ENCODE measurements around the gene SRGAP3.
A peak's percentile ranks its signal among the peaks of the same experiment; 100 is the strongest.
"Not testable (repeated sequence)": the region's sequence is repeated elsewhere in the genome, so short reads cannot be mapped to it uniquely, and the experiment has no call there.

The SRGAP3 gene

GRCh38 chr3:9249273-9250192 lies at the start of gene SRGAP3:
TSS of gene SRGAP3 (minus strand) at chr3:9249646. CDS start at chr3:9248951, 695 bp downstream.
- DNase-seq (ENCODE audit: low spot score) = peak; percentile 82

GRCh38 chr3:9298236-9298635 lies 48.8 kb upstream of the SRGAP3 start:
- DNase-seq (ENCODE audit: low spot score) = no peak

DNA sequence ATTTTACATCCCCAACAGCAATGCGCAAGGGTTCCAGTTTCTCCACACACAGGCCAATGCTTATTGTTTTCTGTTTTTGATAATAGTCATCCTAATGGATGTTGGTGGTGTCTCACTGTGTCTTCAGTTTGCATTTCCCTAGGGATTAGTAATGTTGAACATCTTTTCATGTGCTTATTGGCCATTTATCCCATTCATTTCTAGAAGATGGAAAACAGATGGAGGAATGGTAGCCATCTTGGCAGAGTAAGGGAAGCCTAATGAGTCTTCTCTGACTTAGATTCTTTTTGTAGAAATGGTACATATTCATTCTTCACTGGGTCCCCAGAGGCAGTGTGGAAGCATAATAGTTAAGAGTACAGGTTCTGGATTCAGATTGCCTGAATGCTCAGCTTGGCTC lies 46.8 kb upstream of the SRGAP3 start:
- no peak for DNase-seq (ENCODE audit: low spot score)

DNA sequence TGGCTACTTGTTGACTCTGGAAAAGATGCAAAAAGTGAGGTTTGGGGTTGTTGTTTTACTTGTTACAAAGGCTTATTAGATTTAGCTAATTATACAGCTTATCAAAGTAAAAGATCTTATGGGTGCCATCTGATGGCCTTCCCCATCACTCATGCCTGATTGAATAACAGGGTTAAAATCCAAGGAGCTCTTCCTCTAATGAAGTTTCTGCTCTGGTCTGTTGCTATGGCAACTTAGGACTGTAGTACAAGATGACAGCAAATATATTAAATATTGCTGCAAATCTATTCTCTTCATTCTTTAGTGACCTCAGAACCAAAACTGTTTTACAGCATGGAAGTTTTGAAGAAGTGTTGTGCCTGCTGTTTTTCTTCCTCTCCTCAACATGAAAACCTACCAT lies 45.6 kb upstream of the SRGAP3 start:
- DNase-seq (ENCODE audit: low spot score) = no peak

DNA sequence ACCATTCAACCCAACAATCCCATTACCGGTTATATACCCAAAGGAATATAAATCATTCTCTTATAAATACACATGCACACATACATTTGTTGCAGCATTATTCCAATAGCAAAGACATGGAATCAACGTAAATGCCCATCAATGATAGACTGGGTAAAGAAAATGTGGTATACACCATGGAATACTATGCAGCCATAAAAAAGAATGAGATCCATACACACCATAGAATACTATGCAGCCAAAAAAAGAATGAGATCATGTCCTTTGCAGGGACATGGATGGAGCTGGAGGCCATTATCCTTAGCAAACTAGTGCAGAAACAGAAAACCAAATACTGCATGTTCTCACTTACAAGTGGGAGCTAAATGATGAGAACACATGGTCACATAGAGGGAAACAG lies 44.5 kb upstream of the SRGAP3 start:
- not testable (repeated sequence) for DNase-seq (ENCODE audit: low spot score)

- no peak for DNase-seq (ENCODE audit: low spot score)
These were observed 43.6 kb upstream of the SRGAP3 start for GRCh38 chr3:9293076-9293475.

GRCh38 chr3:9292516-9292915 lies 43.1 kb upstream of the SRGAP3 start:
- DNase-seq (ENCODE audit: low spot score) = no peak

GRCh38 chr3:9291821-9292410 lies 42.5 kb upstream of the SRGAP3 start:
- DNase-seq (ENCODE audit: low spot score) = no peak

GRCh38 chr3:9290566-9290965 lies 41.1 kb upstream of the SRGAP3 start:
- DNase-seq (ENCODE audit: low spot score) = no peak

DNA sequence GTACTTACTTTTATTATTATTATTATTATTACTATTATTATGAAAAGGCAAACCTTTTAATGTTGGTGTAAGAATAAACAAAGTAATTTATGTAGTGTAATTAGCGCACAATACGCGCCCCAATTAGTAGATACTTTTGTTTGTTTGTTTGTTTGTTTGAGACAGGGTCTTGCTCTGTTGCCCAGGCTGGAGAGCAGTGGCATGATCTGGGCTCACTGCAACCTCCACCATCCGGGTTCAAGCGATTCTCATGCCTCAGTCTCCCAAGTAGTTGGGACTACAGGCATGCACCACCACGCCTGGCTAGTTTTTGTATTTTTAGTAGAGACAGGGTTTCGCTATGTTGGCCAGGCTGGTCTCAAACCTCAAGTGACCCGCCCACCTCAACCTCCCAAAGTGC lies 32.1 kb upstream of the SRGAP3 start:
- not testable (repeated sequence) for DNase-seq (ENCODE audit: low spot score)

DNA sequence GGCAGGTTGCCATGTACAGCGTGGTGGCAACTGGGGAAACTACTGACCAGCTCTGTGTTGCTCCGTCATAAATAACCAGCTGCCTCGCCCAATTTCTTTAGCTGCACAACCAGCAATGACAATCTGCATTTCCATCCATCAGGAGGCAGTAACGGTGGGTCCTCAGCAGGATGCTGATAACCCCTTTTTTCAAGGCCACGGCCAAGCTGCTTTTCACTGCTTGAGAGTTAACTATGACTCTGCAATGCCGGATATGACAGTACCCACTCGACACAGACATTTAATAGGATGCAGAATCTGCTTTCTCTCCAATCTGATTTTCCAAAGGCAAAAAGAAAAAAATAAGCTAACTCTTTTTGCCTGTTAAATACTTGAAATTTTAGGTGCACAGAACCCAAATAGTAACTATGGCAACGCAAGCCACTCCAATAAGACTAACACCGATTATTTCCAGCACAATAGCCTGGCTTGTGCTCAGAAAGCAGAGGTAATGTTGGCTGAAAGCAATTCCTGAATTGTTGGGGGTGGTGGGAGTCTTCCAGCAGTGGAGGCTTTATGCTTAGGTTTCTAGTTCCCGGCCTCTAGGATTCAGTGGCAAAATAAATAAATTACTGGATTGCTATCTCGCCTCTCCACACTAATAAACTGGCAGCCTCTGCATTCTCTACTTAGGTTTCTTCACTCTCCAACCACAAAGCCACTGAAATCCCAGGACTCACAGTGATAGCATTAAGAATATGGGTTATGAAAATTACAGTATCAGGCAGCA lies 31.2 kb upstream of the SRGAP3 start:
- no peak for DNase-seq (ENCODE audit: low spot score)

GRCh38 chr3:9279966-9280365 lies 30.5 kb upstream of the SRGAP3 start:
- DNase-seq (ENCODE audit: low spot score) = no peak

GRCh38 chr3:9278498-9278897 lies 29.1 kb upstream of the SRGAP3 start:
- DNase-seq (ENCODE audit: low spot score) = no peak

DNA sequence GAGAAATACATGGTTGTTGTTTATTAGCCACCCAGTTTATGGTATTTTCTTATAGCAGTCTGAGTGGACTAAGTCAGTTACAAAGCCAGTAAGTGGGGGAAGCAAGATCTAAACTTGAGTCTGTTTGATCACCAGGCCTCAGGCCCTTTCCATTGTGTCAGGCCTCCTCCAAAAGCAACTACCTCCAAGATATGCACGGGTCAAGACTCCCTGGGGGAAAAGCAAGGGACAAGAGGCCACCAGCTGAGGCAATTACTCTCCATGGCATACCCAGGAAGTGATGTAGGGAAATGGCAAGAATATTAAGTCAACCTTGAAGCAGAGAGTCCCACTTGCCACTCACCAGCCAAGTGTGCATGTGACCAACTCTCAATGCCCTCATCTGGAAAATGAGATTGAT lies 28.6 kb upstream of the SRGAP3 start:
- DNase-seq (ENCODE audit: low spot score) = no peak

GRCh38 chr3:9276761-9277370 lies 27.4 kb upstream of the SRGAP3 start:
- DNase-seq (ENCODE audit: low spot score) = no peak

DNA sequence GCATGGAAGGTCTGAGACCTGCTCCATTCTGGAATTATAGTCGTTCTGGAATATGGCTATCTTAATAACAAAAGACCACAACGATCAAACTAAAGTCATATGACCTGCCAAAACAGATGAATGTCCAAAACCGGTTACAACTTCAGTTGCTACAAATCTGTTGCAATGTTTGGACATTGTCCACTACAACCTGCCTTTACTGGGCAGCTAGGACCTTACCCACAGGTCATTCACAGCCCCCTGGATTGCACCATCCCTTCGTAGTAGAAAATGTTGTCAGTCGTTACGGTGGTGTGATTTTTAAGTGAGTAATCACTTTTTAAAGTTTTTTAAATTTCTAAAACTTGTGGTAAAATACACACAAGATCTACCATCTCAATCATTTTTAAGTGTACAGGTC lies 22.5 kb upstream of the SRGAP3 start:
- no peak for DNase-seq (ENCODE audit: low spot score)

GRCh38 chr3:9270704-9271103 lies 21.3 kb upstream of the SRGAP3 start:
- no peak for DNase-seq (ENCODE audit: low spot score)

DNA sequence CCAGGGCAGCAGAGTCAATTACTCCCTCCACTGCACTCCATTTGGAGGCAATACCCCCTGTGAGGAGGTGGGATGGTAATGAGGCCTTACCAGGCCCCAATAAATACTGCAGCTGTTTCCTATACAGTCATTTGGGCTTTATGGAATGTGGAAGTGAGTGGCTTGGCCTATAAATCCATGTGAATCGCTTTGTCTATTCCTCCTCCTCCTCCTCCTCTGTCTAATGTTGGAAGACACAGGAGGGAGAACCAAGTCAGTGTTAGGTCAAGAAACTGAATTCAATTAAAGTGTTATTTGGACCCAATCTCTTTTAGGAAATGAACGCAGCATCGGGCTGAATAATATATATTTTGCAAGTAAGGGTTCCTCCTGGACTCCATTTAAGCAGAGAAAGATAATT lies 17.3 kb upstream of the SRGAP3 start:
- DNase-seq (ENCODE audit: low spot score) = no peak

GRCh38 chr3:9260305-9260704 lies 10.9 kb upstream of the SRGAP3 start:
- DNase-seq (ENCODE audit: low spot score) = no peak

- no peak for DNase-seq (ENCODE audit: low spot score)
These were observed 7.6 kb upstream of the SRGAP3 start for GRCh38 chr3:9257092-9257491.

DNA sequence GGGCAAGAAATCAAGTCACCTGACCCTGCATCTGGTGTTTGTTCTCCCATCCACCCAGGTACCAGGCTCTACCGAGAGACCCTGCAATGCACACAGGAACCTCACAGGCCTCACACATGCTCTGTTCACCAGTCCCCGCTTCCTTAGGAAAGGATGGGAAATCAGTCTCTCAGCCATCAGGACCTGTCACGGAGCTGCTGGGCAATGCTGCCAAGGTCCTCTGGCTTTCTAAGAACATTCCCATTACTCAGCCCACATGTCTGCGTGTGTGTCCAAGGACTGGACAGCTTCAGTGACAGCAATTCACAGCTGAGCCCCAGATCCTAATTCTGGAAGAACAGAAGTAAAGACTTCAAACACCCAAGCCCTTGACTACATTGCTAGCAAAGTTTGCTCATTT lies 6.5 kb upstream of the SRGAP3 start:
- no peak for DNase-seq (ENCODE audit: low spot score)

DNA sequence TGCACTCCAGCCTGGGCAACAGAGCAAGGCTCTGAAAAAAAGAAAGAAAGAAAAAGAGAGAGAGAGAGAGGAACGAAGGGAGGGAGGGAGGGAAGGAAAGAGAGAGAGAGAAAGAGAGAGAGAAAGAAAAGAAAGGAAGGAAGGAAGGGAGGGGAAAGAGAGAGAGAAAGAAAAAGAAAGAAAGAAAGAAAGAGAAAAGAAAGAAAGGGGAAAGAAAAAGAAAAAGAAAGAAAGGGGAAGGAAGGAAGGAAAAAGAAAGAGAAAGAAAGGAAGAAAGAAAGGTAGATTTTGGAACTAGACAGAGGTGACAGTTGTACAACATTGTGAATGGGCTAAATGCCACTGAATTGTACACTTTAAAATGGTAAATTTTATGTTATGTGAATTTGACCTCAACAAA lies 5.3 kb upstream of the SRGAP3 start:
- DNase-seq (ENCODE audit: low spot score) = no peak
